Parathyroid adenoma (tissue), 2 donors: ENCODE results near the gene MRPS23.
A peak's percentile ranks its signal among the peaks of the same experiment; 100 is the strongest.

ENCODE experiments used
- H2AFZ ChIP-seq: fragments of 300-600 bp; sonication (generic); one replicate; pipeline ENCODE4 v1.7.0; 2017; ENCODE audit warnings: antibody characterized with exemption, mild to moderate bottlenecking
- H3K27ac ChIP-seq: fragments of 300-600 bp; sonication (generic); one replicate; pipeline ENCODE4 v1.7.0; 2017
- H3K27me3 ChIP-seq: fragments of 300-600 bp; sonication (generic); one replicate; pipeline ENCODE4 v1.7.0; 2017; ENCODE audit warnings: low read length; ENCODE audit not compliant: control insufficient read depth, insufficient read depth
- H3K36me3 ChIP-seq: fragments of 300-600 bp; sonication (generic); one replicate; pipeline ENCODE4 v1.7.0; 2017; ENCODE audit warnings: low read length; ENCODE audit not compliant: control insufficient read depth, insufficient read depth
- H3K4me1 ChIP-seq: fragments of 300-600 bp; sonication (generic); one replicate; pipeline ENCODE4 v1.7.0; 2017; ENCODE audit warnings: control low read depth
- H3K4me2 ChIP-seq: fragments of 300-600 bp; sonication (generic); one replicate; pipeline ENCODE4 v1.7.0; 2017; ENCODE audit warnings: low read length
- H3K4me3 ChIP-seq: fragments of 300-600 bp; sonication (generic); one replicate; pipeline ENCODE4 v1.7.0; 2017; ENCODE audit warnings: low read depth, low read length
- H3K79me2 ChIP-seq: fragments of 300-600 bp; sonication (generic); one replicate; pipeline ENCODE4 v1.7.0; 2017; ENCODE audit warnings: control low read depth
- H3K9ac ChIP-seq: fragments of 300-600 bp; sonication (generic); one replicate; pipeline ENCODE4 v1.7.0; 2017; ENCODE audit warnings: mild to moderate bottlenecking
- H3K9me3 ChIP-seq: fragments of 300-600 bp; sonication (generic); one replicate; pipeline ENCODE4 v1.7.0; 2017; ENCODE audit warnings: low read length; ENCODE audit not compliant: control insufficient read depth
- CTCF ChIP-seq: fragments of 300-600 bp; sonication (generic); IDR thresholded peaks from one replicate; pipeline ENCODE4 v1.7.0; 2017; ENCODE audit warnings: antibody characterized with exemption, mild to moderate bottlenecking
- donor health status: primary hyperparathyroidism.

Gene MRPS23

DNA sequence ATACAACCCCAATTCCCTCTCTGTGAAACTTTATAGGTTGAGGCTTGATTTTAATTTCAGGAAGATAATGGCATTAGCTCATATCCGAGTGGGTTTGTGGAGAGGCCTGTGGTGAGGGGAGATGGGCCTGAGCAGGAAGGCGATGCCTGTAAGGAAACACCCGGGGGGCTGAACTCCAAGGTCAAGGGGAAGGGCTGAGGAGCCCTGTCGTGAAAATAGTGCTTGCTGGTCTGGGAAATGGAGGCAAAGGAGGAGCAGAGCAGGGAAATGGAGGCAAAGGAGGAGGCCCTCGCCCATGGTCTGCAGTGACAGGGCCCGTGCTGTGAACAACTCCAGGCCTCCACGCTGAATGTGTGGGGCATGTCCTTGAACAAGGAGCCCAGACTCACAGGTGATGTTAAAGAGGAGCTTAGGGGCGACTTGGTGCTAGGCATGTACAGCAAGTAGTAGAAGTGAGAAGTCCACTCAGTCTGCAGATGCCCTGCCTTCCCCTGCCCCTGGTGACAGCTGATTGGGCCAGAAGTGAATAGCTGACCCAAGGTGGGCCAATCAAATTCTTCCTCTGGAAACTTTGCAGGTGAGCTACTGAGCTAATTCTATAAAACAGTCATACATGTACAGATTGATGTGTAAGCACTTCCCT, 38.1 kb downstream of the MRPS23 start:
- Histone ChIP-seq H3K79me2 (no peaks in the 10 kb centered on the region), H3K4me2 (no peak overlapping the region), H3K4me1 (no peaks in the 10 kb centered on the region), H3K4me3 (no peak overlapping the region), H3K27ac (no peak overlapping the region), H3K9ac (no peak overlapping the region), H3K36me3 (no peaks in the 10 kb centered on the region), H3K27me3 (no peaks in the 10 kb centered on the region), H3K9me3 (no peaks in the 10 kb centered on the region), H2AFZ (no peak overlapping the region)
- no peak for TF ChIP-seq CTCF

DNA sequence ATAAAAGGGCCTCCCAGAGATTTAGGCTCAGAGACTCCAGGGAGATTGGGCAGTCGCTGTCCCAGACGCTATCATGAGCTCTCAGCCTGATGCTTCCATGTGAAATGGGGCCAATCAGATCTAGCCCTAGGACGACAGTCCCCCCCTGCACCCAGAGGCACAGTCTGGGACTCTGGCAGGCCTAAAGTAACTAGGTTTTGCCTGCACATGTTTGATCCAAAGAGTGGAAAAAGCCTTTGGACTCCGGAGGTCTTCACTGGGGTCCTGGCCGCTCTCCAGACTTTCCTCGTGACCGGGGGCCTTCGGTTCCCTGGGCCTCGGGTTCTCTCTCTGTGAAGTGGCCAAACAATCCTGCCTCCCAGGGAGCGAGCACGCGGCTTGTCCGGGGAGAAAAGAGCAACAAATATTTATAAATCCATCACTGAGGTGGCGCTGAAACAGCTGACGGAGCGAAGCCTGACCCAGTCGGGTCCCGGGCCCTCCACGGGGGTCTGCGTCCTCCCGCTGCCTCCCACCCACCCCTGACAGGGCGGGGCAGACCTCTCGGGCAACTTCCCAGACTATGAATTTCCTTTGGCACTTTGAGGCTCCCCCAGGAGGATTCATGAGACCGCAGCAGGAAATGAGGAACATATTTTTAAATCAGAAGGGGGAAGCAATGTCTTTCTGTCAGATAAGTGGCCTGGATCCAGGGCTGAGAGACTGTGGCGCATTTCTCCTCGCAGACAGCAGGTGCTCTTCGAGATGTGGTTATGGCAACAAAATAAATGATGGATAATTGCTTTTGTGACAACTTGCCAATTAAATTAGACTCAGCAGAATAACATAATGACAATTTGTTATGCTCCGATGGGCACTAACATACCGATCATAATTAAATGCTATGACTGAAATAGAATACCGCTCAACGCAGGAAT, 38.9 kb downstream of the MRPS23 start:
- H3K9ac ChIP-seq, result no peak overlapping the region
- H3K27ac ChIP-seq, result peak overlapping the region; percentile 6
- H2AFZ ChIP-seq, result no peak overlapping the region
- TF ChIP-seq CTCF, result no peak
- no peaks in the 10 kb centered on the region for H3K36me3 ChIP-seq
- no peaks in the 10 kb centered on the region for H3K4me1 ChIP-seq
- H3K4me3 ChIP-seq, result no peak overlapping the region
- no peak overlapping the region for H3K4me2 ChIP-seq
- H3K27me3 ChIP-seq, result no peaks in the 10 kb centered on the region
- H3K79me2 ChIP-seq, result no peaks in the 10 kb centered on the region
- H3K9me3 ChIP-seq, result no peaks in the 10 kb centered on the region

GRCh38 chr17:57809879-57810278, 40.0 kb downstream of the MRPS23 start:
- Histone ChIP-seq H2AFZ (no peak overlapping the region), H3K4me2 (no peak overlapping the region), H3K9ac (no peak overlapping the region), H3K79me2 (no peaks in the 10 kb centered on the region), H3K27ac (no peak overlapping the region), H3K36me3 (no peaks in the 10 kb centered on the region), H3K4me3 (no peak overlapping the region), H3K4me1 (no peaks in the 10 kb centered on the region), H3K27me3 (no peaks in the 10 kb centered on the region), H3K9me3 (no peaks in the 10 kb centered on the region)
- TF ChIP-seq CTCF, result no peak

GRCh38 chr17:57808882-57809281, 41.0 kb downstream of the MRPS23 start:
- Histone ChIP-seq H3K36me3 (no peaks in the 10 kb centered on the region), H3K79me2 (no peaks in the 10 kb centered on the region), H3K27ac (no peak overlapping the region), H3K9ac (no peak overlapping the region), H3K4me3 (no peak overlapping the region), H3K27me3 (no peaks in the 10 kb centered on the region), H2AFZ (no peak overlapping the region), H3K9me3 (no peaks in the 10 kb centered on the region), H3K4me2 (no peak overlapping the region), H3K4me1 (no peaks in the 10 kb centered on the region)
- no peak for TF ChIP-seq CTCF
